ENCODE results near the gene DYSF.

DNA sequence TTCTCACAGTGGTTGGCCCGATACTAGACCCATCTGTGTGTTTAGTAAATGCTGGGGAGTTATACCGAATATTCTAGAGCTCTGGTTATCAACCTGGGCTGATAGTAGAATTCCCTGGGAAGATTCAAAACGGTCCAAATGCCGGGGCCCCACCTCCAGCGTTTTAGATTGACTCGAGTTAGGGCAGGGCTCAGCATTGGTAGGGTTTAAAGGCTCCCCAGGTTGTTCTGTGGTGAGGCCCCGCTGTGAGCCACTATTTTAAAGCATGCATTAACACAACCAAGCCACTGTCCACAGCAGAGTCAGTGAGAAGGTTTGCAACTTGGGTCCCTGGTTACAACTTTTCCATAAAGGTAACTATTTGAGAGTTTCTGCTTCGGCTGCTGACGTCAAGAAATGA, 73.6 kb downstream of the DYSF start:
- TF ChIP-seq, protein P1, sequence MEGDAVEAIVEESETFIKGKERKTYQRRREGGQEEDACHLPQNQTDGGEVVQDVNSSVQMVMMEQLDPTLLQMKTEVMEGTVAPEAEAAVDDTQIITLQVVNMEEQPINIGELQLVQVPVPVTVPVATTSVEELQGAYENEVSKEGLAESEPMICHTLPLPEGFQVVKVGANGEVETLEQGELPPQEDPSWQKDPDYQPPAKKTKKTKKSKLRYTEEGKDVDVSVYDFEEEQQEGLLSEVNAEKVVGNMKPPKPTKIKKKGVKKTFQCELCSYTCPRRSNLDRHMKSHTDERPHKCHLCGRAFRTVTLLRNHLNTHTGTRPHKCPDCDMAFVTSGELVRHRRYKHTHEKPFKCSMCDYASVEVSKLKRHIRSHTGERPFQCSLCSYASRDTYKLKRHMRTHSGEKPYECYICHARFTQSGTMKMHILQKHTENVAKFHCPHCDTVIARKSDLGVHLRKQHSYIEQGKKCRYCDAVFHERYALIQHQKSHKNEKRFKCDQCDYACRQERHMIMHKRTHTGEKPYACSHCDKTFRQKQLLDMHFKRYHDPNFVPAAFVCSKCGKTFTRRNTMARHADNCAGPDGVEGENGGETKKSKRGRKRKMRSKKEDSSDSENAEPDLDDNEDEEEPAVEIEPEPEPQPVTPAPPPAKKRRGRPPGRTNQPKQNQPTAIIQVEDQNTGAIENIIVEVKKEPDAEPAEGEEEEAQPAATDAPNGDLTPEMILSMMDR (IDR thresholded peaks at IDR 0.05) = no peak
- TF ChIP-seq TAF1 (IDR thresholded peaks at IDR 0.05; ENCODE audit: borderline replicate concordance, low read depth, low read length) (no peak), ELF1 (IDR thresholded peaks at IDR 0.05) (no peak), POLR2AphosphoS5 (IDR thresholded peaks at IDR 0.05; ENCODE audit: low read depth, low read length) (no peak), TEAD4 (IDR thresholded peaks at IDR 0.05; ENCODE audit: borderline replicate concordance, insufficient read depth) (no peak), FOXJ3 (CRISPR knock-in tag; IDR thresholded peaks at IDR 0.05) (no peak), RCOR1 (IDR thresholded peaks at IDR 0.05; ENCODE audit: low read length) (no peak), SIN3A (IDR thresholded peaks at IDR 0.05; ENCODE audit: borderline replicate concordance, low read depth, low read length) (no peak), SMC3 (IDR thresholded peaks at IDR 0.05; ENCODE audit: low read depth, low read length) (no peak), RAD21 (IDR thresholded peaks at IDR 0.05; ENCODE audit: low read length) (no peak)
- TF ChIP-seq, protein P2, sequence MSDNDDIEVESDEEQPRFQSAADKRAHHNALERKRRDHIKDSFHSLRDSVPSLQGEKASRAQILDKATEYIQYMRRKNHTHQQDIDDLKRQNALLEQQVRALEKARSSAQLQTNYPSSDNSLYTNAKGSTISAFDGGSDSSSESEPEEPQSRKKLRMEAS (IDR thresholded peaks at IDR 0.05; ENCODE audit: low read depth) = no peak
- TF ChIP-seq, protein P3, sequence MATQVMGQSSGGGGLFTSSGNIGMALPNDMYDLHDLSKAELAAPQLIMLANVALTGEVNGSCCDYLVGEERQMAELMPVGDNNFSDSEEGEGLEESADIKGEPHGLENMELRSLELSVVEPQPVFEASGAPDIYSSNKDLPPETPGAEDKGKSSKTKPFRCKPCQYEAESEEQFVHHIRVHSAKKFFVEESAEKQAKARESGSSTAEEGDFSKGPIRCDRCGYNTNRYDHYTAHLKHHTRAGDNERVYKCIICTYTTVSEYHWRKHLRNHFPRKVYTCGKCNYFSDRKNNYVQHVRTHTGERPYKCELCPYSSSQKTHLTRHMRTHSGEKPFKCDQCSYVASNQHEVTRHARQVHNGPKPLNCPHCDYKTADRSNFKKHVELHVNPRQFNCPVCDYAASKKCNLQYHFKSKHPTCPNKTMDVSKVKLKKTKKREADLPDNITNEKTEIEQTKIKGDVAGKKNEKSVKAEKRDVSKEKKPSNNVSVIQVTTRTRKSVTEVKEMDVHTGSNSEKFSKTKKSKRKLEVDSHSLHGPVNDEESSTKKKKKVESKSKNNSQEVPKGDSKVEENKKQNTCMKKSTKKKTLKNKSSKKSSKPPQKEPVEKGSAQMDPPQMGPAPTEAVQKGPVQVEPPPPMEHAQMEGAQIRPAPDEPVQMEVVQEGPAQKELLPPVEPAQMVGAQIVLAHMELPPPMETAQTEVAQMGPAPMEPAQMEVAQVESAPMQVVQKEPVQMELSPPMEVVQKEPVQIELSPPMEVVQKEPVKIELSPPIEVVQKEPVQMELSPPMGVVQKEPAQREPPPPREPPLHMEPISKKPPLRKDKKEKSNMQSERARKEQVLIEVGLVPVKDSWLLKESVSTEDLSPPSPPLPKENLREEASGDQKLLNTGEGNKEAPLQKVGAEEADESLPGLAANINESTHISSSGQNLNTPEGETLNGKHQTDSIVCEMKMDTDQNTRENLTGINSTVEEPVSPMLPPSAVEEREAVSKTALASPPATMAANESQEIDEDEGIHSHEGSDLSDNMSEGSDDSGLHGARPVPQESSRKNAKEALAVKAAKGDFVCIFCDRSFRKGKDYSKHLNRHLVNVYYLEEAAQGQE (IDR thresholded peaks at IDR 0.05; ENCODE audit: low read depth, low read length) = no peak
- TF ChIP-seq, protein P4, sequence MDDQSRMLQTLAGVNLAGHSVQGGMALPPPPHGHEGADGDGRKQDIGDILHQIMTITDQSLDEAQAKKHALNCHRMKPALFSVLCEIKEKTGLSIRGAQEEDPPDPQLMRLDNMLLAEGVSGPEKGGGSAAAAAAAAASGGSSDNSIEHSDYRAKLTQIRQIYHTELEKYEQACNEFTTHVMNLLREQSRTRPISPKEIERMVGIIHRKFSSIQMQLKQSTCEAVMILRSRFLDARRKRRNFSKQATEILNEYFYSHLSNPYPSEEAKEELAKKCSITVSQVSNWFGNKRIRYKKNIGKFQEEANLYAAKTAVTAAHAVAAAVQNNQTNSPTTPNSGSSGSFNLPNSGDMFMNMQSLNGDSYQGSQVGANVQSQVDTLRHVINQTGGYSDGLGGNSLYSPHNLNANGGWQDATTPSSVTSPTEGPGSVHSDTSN (IDR thresholded peaks at IDR 0.05) = no peak
